Vagina (tissue), 2 donors: ENCODE results near the gene GPR65.

ENCODE experiments used
- POLR2A ChIP-seq, 2 donors: fragments of 450-650 bp; IDR thresholded peaks; one replicate each; pipeline ENCODE4 v1.6.1; 2017; ENCODE audit warnings: antibody characterized with exemption in 2 of 2, mild to moderate bottlenecking in 2 of 2, moderate library complexity in 2 of 2
- POLR2AphosphoS5 ChIP-seq, 2 donors: sonication (generic); formaldehyde crosslinking; IDR thresholded peaks; one replicate each; pipeline ENCODE4 v1.9.0; 2017; ENCODE audit warnings: antibody characterized with exemption in 2 of 2, mild to moderate bottlenecking in 2 of 2, low read depth in 1 of 2; ENCODE audit not compliant: insufficient read depth in 1 of 2

GRCh38 chr14:88023658-88024187 lies 18.8 kb downstream of the GPR65 start:
- TF ChIP-seq POLR2A (IDR thresholded peaks at IDR 0.05) (no peak), POLR2AphosphoS5 (IDR thresholded peaks at IDR 0.05; ENCODE audit: insufficient read depth in 1 of 2, low read depth in 1 of 2) (no peak)
